CD4-positive, alpha-beta T cell (primary cell): ENCODE results near the gene LYPD6B. TPM values are rescaled to one million over a fixed set of nuclear protein-coding genes. Genes with fewer than 3 reads are reported as not detected.

Experiments used
- ATAC-seq: fragments of 200-7000 bp; cut with Tn5 transposase; one replicate; pipeline ENCODE4 v1.10.0; 2022; ENCODE audit warnings: mild to moderate bottlenecking; ENCODE audit not compliant: poor library complexity
- CTCF ChIA-PET: fragments of 350-600 bp; sonication (Branson Sonifier 250); formaldehyde crosslinking; loops from one replicate; lab custom pipeline; 2021; ENCODE audit warnings: antibody characterized with exemption, inconsistent platforms; lab: Charles Lee
- POLR2A ChIA-PET: fragments of 350-600 bp; sonication (Branson Sonifier 250); formaldehyde crosslinking; loops from one replicate; lab custom pipeline; 2021; ENCODE audit warnings: antibody characterized with exemption, inconsistent platforms; lab: Charles Lee
- DNase-seq, 14 experiments: peaks; one replicate each; pipeline ENCODE4 v3.0.0-alpha.2; 2013 to 2020; ENCODE audit warnings: mixed read lengths in 2 of 14
- H3K27ac ChIP-seq, 2 donors: one replicate each; pipeline versions ENCODE4 v1.5.1 to v1.7.0; 2013; ENCODE audit warnings: low read length in 2 of 2, low read depth in 1 of 2, mild to moderate bottlenecking in 1 of 2
- H3K27me3 ChIP-seq, 2 experiments: 1 replicate in 1 of 2; 2 replicates in 1 of 2; pipeline versions ENCODE4 v1.6.1 to v1.7.0; 2013; ENCODE audit warnings: low read length in 2 of 2, control low read depth in 1 of 2, mild to moderate bottlenecking in 1 of 2, moderate library complexity in 1 of 2; ENCODE audit not compliant: insufficient read depth in 2 of 2, control insufficient read depth in 1 of 2
- H3K36me3 ChIP-seq: one replicate; pipeline ENCODE4 v1.6.1; 2013; ENCODE audit warnings: low read length, control low read depth; ENCODE audit not compliant: insufficient read depth
- H3K4me1 ChIP-seq: one replicate; pipeline ENCODE4 v1.6.1; 2013; ENCODE audit warnings: low read length, control low read depth; ENCODE audit not compliant: insufficient read depth
- H3K4me3 ChIP-seq: one replicate; pipeline ENCODE4 v1.5.1; 2013; ENCODE audit warnings: mild to moderate bottlenecking, low read length, moderate library complexity
- H3K9me3 ChIP-seq, 2 experiments: 1 replicate in 1 of 2; 2 replicates in 1 of 2; pipeline versions ENCODE4 v1.6.1 to v1.7.0; 2013; ENCODE audit warnings: low read length in 2 of 2, mild to moderate bottlenecking in 2 of 2, control low read depth in 1 of 2, moderate library complexity in 1 of 2; ENCODE audit not compliant: control insufficient read depth in 1 of 2, insufficient read depth in 1 of 2
- H3K27ac Mint-ChIP-seq: one replicate; pipeline ENCODE4 v1.8.0; 2020; ENCODE audit warnings: mixed read lengths
- H3K27me3 Mint-ChIP-seq: one replicate; pipeline ENCODE4 v1.8.0; 2021; ENCODE audit warnings: mixed read lengths
- H3K36me3 Mint-ChIP-seq: one replicate; pipeline ENCODE4 v1.8.0; 2021; ENCODE audit warnings: low read depth, mixed read lengths
- H3K4me1 Mint-ChIP-seq: one replicate; pipeline ENCODE4 v1.8.0; 2021; ENCODE audit warnings: low read depth, mixed read lengths
- H3K4me3 Mint-ChIP-seq: one replicate; pipeline ENCODE4 v1.8.0; 2020; ENCODE audit warnings: mild to moderate bottlenecking, mixed read lengths
- H3K9me3 Mint-ChIP-seq: one replicate; pipeline ENCODE4 v1.8.0; 2020; ENCODE audit warnings: mixed read lengths
- intact Hi-C, 2 experiments: fragments of 100-400 bp; cut with DNase I in 1 of 2; cut with micrococcal nuclease in 1 of 2; formaldehyde crosslinking; loops; one replicate each; pipeline versions ENCODE4 v1.15.1 to v1.9.0; 2023 to 2025; cut with DNase I, micrococcal nuclease
- total RNA-seq, 174 experiments: library from RNA in 2 of 174; stranded (reverse) in 2 of 174; gene quantifications; one replicate each; pipeline ENCODE4 v1.2.3 and lab custom pipeline; 2021 to 2026
- TF ChIP-seq, protein P1 (sequence below): fragments of 200-600 bp; IDR thresholded peaks from one replicate; pipeline ENCODE4 v1.8.0; 2022; ENCODE audit warnings: antibody characterized with exemption, mild to moderate bottlenecking

LYPD6B gene
- total RNA-seq, 2 experiments from 2014 or later: not detected

- no peak overlapping the region for H3K27ac Mint-ChIP-seq
- ATAC-seq: no peak
- TF ChIP-seq, protein P1, sequence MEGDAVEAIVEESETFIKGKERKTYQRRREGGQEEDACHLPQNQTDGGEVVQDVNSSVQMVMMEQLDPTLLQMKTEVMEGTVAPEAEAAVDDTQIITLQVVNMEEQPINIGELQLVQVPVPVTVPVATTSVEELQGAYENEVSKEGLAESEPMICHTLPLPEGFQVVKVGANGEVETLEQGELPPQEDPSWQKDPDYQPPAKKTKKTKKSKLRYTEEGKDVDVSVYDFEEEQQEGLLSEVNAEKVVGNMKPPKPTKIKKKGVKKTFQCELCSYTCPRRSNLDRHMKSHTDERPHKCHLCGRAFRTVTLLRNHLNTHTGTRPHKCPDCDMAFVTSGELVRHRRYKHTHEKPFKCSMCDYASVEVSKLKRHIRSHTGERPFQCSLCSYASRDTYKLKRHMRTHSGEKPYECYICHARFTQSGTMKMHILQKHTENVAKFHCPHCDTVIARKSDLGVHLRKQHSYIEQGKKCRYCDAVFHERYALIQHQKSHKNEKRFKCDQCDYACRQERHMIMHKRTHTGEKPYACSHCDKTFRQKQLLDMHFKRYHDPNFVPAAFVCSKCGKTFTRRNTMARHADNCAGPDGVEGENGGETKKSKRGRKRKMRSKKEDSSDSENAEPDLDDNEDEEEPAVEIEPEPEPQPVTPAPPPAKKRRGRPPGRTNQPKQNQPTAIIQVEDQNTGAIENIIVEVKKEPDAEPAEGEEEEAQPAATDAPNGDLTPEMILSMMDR: no peak
- Histone ChIP-seq H3K27ac (no peak overlapping the region), H3K9me3 (no peaks in the 10 kb centered on the region), H3K4me1 (no peaks in the 10 kb centered on the region), H3K36me3 (no peaks in the 10 kb centered on the region), H3K27me3 (no peaks in the 10 kb centered on the region), H3K4me3 (no peak overlapping the region)
- ChIA-PET CTCF (no interaction called here), POLR2A (no interaction called here)
- DNase-seq: no peak
- H3K36me3 Mint-ChIP-seq: peaks cover 4% of the 10 kb centered on the region
- no peaks in the 10 kb centered on the region for H3K4me1 Mint-ChIP-seq
- H3K9me3 Mint-ChIP-seq: no peaks in the 10 kb centered on the region
- intact Hi-C loops: no loop called here
- no peak overlapping the region for H3K4me3 Mint-ChIP-seq
- no peaks in the 10 kb centered on the region for H3K27me3 Mint-ChIP-seq
Measured at GRCh38 chr2:148999451-148999921, 39.0 kb upstream of the LYPD6B start.

DNA sequence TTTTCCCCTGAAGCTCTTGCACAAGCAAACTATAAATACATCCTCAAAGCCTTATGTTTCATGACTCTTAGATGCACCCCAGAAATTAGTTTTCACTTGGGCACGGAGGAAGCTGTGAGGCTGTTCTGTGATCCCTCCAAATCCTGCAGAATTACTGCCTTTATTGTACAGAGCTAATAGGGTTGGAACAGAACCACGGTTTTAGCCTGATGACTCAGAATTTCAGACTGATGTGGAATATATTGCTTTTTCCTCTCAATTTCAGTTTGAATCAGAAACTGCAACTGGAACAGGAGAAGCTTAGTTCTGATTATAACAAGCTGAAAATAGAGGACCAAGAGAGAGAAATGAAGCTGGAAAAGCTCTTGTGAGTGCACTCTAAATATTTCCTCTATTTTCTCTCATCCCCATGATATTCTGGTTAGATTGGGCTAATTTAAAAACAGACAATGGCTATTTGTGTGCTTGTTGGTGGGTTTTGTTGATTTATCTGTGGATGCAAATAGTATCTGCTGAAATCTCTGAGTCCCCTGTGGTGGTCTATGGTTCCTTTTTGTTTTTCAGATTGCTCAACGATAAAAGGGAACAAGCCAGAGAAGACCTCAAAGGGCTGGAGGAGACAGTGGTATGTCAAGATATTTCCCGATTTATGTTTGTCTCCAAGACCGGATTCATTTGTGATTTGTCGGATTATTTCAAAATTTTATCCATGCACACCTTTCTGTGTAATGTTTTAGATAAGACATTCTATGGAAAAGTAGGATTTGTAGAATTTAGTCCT, 38.2 kb upstream of the LYPD6B start:
- Mint-ChIP-seq H3K36me3 (no peaks in the 10 kb centered on the region), H3K27me3 (no peaks in the 10 kb centered on the region), H3K9me3 (no peaks in the 10 kb centered on the region), H3K4me1 (no peaks in the 10 kb centered on the region), H3K4me3 (no peak overlapping the region), H3K27ac (no peak overlapping the region)
- Histone ChIP-seq H3K4me3 (no peak overlapping the region), H3K9me3 (no peaks in the 10 kb centered on the region), H3K27ac (no peak overlapping the region), H3K27me3 (no peaks in the 10 kb centered on the region), H3K4me1 (no peaks in the 10 kb centered on the region), H3K36me3 (no peaks in the 10 kb centered on the region)
- ChIA-PET POLR2A (no interaction called here), CTCF (no interaction called here)
- intact Hi-C loops: no loop called here
- TF ChIP-seq, protein P1: no peak
- ATAC-seq (no peak), DNase-seq (no peak)

DNA sequence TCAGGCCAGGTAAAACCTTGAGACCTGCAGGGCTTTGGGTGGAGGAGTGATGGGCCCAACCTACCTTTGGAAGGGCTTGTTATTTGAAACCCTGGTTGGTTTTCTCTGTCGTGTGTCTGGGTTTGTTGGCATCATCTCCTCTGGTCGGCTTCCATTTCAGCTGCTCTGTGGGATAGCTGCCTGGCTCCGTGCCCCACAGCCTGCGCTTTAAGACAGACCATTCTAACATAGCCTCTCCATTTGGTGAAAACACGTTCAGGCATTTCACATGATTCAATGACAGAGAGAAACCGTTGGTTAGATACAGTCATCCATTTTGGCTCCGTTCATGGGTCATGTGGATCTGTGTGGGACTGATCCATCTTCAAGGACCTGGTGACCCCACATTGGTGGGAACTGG, 37.0 kb upstream of the LYPD6B start:
- H3K9me3 Mint-ChIP-seq: no peaks in the 10 kb centered on the region
- TF ChIP-seq, protein P1: no peak
- H3K4me1 Mint-ChIP-seq: no peaks in the 10 kb centered on the region
- no peak for ATAC-seq
- ChIA-PET CTCF (no interaction called here), POLR2A (no interaction called here)
- Histone ChIP-seq H3K27me3 (no peaks in the 10 kb centered on the region), H3K9me3 (no peaks in the 10 kb centered on the region), H3K4me1 (no peaks in the 10 kb centered on the region), H3K36me3 (no peaks in the 10 kb centered on the region), H3K27ac (no peak overlapping the region), H3K4me3 (no peak overlapping the region)
- no peak overlapping the region for H3K4me3 Mint-ChIP-seq
- H3K27me3 Mint-ChIP-seq: no peaks in the 10 kb centered on the region
- DNase-seq: no peak
- no peak overlapping the region for H3K27ac Mint-ChIP-seq
- no peaks in the 10 kb centered on the region for H3K36me3 Mint-ChIP-seq
- intact Hi-C loops: no loop called here
